H1 (cell line): ENCODE results near the gene TELO2. TPM values are rescaled to one million over a fixed set of nuclear protein-coding genes. Genes with fewer than 3 reads are reported as not detected.
A peak's percentile ranks its signal among the peaks of the same experiment; 100 is the strongest.

Source experiments
- ASH2L ChIP-seq: fragments of 200-600, 300-600 bp; sonication (generic); IDR thresholded peaks from one replicate; pipeline ENCODE4 v1.7.1; 2017; ENCODE audit warnings: low read length
- BCL11A ChIP-seq, 2 experiments: IDR thresholded peaks; one replicate each; pipeline ENCODE4 v1.6.1; 2011; ENCODE audit warnings: low read depth in 2 of 2, low read length in 2 of 2, mild to moderate bottlenecking in 2 of 2
- CEBPB ChIP-seq: IDR thresholded peaks from 2 replicates; pipeline ENCODE4 v1.6.1; 2012; ENCODE audit warnings: low read depth, low read length
- CTCF ChIP-seq, 3 experiments: IDR thresholded peaks; 1 replicate in 2 of 3; 2 replicates in 1 of 3; pipeline versions ENCODE4 v1.5.1 to v1.6.1; 2011; ENCODE audit warnings: low read length in 3 of 3, mild to moderate bottlenecking in 3 of 3, inconsistent platforms in 2 of 3, low read depth in 1 of 3, moderate library complexity in 1 of 3; ENCODE audit not compliant: insufficient read depth in 1 of 3; ENCODE audit errors: control extremely low read depth in 1 of 3
- EP300 ChIP-seq, 2 experiments: IDR thresholded peaks; 1 replicate in 1 of 2; 2 replicates in 1 of 2; pipeline ENCODE4 v1.6.1; 2011 to 2012; ENCODE audit warnings: low read depth in 2 of 2, low read length in 2 of 2, mild to moderate bottlenecking in 2 of 2, borderline replicate concordance in 1 of 2, inconsistent platforms in 1 of 2, moderate library complexity in 1 of 2
- JUN ChIP-seq: IDR thresholded peaks from 2 replicates; pipeline ENCODE4 v1.6.1; 2011; ENCODE audit warnings: low read depth, mild to moderate bottlenecking, improper control_type of control experiment, low read length
- KDM1A ChIP-seq: fragments of 200-600, 300-600 bp; sonication (generic); IDR thresholded peaks from 2 replicates; pipeline ENCODE4 v1.7.1; 2016; ENCODE audit warnings: mild to moderate bottlenecking, low read length, borderline replicate concordance
- MAFK ChIP-seq: IDR thresholded peaks from 2 replicates; pipeline ENCODE4 v1.6.1; 2012; ENCODE audit warnings: low read depth, mild to moderate bottlenecking, improper control_type of control experiment, low read length
- polyA plus RNA-seq, 7 experiments: library from polyadenylated mRNA; depleted of rRNA in 3 of 7; stranded (reverse) in 5 of 7; unstranded in 2 of 7; fragments of >200 nt in 5 of 7; fragments of 200-250 nt in 2 of 7; gene quantifications; 1 replicate in 5 of 7; 2 replicates in 1 of 7; 4 replicates in 1 of 7; pipeline versions ENCODE4 v1.2.1 to v1.2.3, GENCODE V29; 2011 to 2013; ENCODE audit warnings: missing spikeins in 2 of 7, mixed read lengths in 2 of 7
- total RNA-seq: library from RNA; stranded (reverse); fragmentation: NEBNext Ultra II Directional; extraction: Animal tissue kit (Norgen Biotek cat#: 25700); gene quantifications from 2 replicates; pipeline ENCODE4 v1.2.1, GENCODE V29; 2021

TELO2 gene
- total and polyA plus RNA-seq, 2 of the 8 experiments (the other 6 are each of a cell fraction or from before 2014, with no cell fraction given) = 39.3 to 64.8 TPM

- TF ChIP-seq KDM1A (no peak), JUN (no peak), ASH2L (no peak), CEBPB (no peak), CTCF (IDR thresholded peaks at IDR 0.05; ENCODE audit: control extremely low read depth in 1 of 3, insufficient read depth in 1 of 3, low read depth in 1 of 3, low read length in 3 of 3) (peak in 2 of 3 experiments; percentile 12 to 32; a peak in 2 of 4 replicates), EP300 (IDR thresholded peaks at IDR 0.05; ENCODE audit: borderline replicate concordance in 1 of 2, low read depth in 2 of 2, low read length in 2 of 2) (no peak), BCL11A (IDR thresholded peaks at IDR 0.05; ENCODE audit: low read depth in 2 of 2, low read length in 2 of 2) (no peak), MAFK (no peak)
These were observed 18.8 kb downstream of the TELO2 start (continued) for GRCh38 chr16:1511662-1512569.
